ENCODE measurements around the gene FES.
"Not testable (repeated sequence)": the region's sequence is repeated elsewhere in the genome, so short reads cannot be mapped to it uniquely, and the experiment has no call there.

The FES gene

GRCh38 chr15:90914305-90915080, 30.2 kb downstream of the FES start:
- H3K36me3 ChIP-seq (ENCODE audit: insufficient read depth, low read length) = peaks cover 22% of the 10 kb centered on the region
- H3K27me3 ChIP-seq (ENCODE audit: insufficient read depth, low read length) = no peaks in the 10 kb centered on the region
- H3K4me1 ChIP-seq (ENCODE audit: insufficient read depth, low read length) = no peaks in the 10 kb centered on the region
- 94% methylated on average over 22 of the region's 22 CpGs for WGBS
- H3K27ac ChIP-seq (ENCODE audit: low read depth, low read length) = no peak overlapping the region
- no peak overlapping the region for H3K4me3 ChIP-seq (ENCODE audit: low read length)
- no peaks in the 10 kb centered on the region for H3K9me3 ChIP-seq (ENCODE audit: insufficient read depth, low read depth, low read length)
- no peak overlapping the region for H3K9ac ChIP-seq (ENCODE audit: low read depth, low read length)

DNA sequence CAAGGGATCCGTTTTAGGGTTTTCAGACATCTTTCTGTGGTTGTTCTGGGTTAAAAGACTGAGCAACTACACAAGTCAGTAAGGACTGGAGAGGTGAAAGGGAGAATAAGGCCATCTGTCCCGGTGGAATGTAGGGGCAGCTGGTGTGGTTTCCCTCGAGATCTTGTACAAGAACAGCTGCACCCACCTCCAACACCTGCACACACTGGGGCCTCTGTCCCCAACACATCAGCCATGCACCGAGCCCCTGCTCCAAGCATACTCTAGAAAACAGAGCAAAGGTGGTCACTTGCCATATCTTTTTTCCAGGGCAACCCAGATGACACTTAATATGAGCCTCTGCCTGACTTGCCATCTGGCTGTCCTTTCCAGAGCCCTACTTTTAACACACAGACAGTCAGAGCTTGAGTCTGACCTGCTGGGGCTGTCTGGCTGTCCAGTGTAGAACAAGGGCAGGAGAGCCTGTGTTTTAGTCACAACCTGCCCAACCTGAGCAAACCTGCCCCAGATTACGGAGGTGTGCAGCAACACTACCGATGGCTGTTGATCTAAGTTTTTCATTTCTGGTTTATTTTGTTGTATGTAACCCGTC, 31.0 kb downstream of the FES start:
- Histone ChIP-seq H3K9ac (ENCODE audit: low read depth, low read length) (no peak overlapping the region), H3K4me3 (ENCODE audit: low read length) (no peak overlapping the region), H3K27ac (ENCODE audit: low read depth, low read length) (no peak overlapping the region), H3K9me3 (ENCODE audit: insufficient read depth, low read depth, low read length) (no peaks in the 10 kb centered on the region), H3K27me3 (ENCODE audit: insufficient read depth, low read length) (no peaks in the 10 kb centered on the region), H3K4me1 (ENCODE audit: insufficient read depth, low read length) (no peaks in the 10 kb centered on the region), H3K36me3 (ENCODE audit: insufficient read depth, low read length) (peaks cover 26% of the 10 kb centered on the region)
- WGBS = 92% methylated on average over 7 of the region's 7 CpGs

GRCh38 chr15:90915808-90916440, 31.6 kb downstream of the FES start:
- WGBS = 80% methylated on average over 25 of the region's 25 CpGs
- Histone ChIP-seq H3K9ac (ENCODE audit: low read depth, low read length) (no peak overlapping the region), H3K4me3 (ENCODE audit: low read length) (no peak overlapping the region), H3K9me3 (ENCODE audit: insufficient read depth, low read depth, low read length) (no peaks in the 10 kb centered on the region), H3K27me3 (ENCODE audit: insufficient read depth, low read length) (no peaks in the 10 kb centered on the region), H3K27ac (ENCODE audit: low read depth, low read length) (no peak overlapping the region), H3K4me1 (ENCODE audit: insufficient read depth, low read length) (no peaks in the 10 kb centered on the region), H3K36me3 (ENCODE audit: insufficient read depth, low read length) (peaks cover 27% of the 10 kb centered on the region)

GRCh38 chr15:90916461-90916860, 32.2 kb downstream of the FES start:
- Histone ChIP-seq H3K9ac (ENCODE audit: low read depth, low read length) (no peak overlapping the region), H3K27ac (ENCODE audit: low read depth, low read length) (no peak overlapping the region), H3K27me3 (ENCODE audit: insufficient read depth, low read length) (no peaks in the 10 kb centered on the region), H3K4me3 (ENCODE audit: low read length) (no peak overlapping the region), H3K4me1 (ENCODE audit: insufficient read depth, low read length) (no peaks in the 10 kb centered on the region), H3K9me3 (ENCODE audit: insufficient read depth, low read depth, low read length) (no peaks in the 10 kb centered on the region), H3K36me3 (ENCODE audit: insufficient read depth, low read length) (peaks cover 28% of the 10 kb centered on the region)
- WGBS = 94% methylated on average over 11 of the region's 11 CpGs

- H3K27ac ChIP-seq (ENCODE audit: low read depth, low read length) = no peak overlapping the region
- no peaks in the 10 kb centered on the region for H3K9me3 ChIP-seq (ENCODE audit: insufficient read depth, low read depth, low read length)
- no peaks in the 10 kb centered on the region for H3K4me1 ChIP-seq (ENCODE audit: insufficient read depth, low read length)
- peaks cover 22% of the 10 kb centered on the region for H3K36me3 ChIP-seq (ENCODE audit: insufficient read depth, low read length)
- no peaks in the 10 kb centered on the region for H3K27me3 ChIP-seq (ENCODE audit: insufficient read depth, low read length)
- WGBS = 96% methylated on average over 12 of the region's 12 CpGs
- H3K9ac ChIP-seq (ENCODE audit: low read depth, low read length) = no peak overlapping the region
- H3K4me3 ChIP-seq (ENCODE audit: low read length) = no peak overlapping the region
Measured at GRCh38 chr15:90917569-90917968, 33.3 kb downstream of the FES start.

GRCh38 chr15:90918034-90918788, 33.9 kb downstream of the FES start:
- Histone ChIP-seq H3K4me1 (ENCODE audit: insufficient read depth, low read length) (peaks cover 2% of the 10 kb centered on the region; the same call in 1 of the 2 replicates), H3K27ac (ENCODE audit: low read depth, low read length) (no peak overlapping the region), H3K27me3 (ENCODE audit: insufficient read depth, low read length) (no peaks in the 10 kb centered on the region), H3K4me3 (ENCODE audit: low read length) (no peak overlapping the region), H3K36me3 (ENCODE audit: insufficient read depth, low read length) (peaks cover 17% of the 10 kb centered on the region; the same call in 1 of the 2 replicates), H3K9ac (ENCODE audit: low read depth, low read length) (no peak overlapping the region), H3K9me3 (ENCODE audit: insufficient read depth, low read depth, low read length) (no peaks in the 10 kb centered on the region)
- 95% methylated on average over 23 of the region's 23 CpGs for WGBS

- WGBS = 92% methylated on average over 6 of the region's 6 CpGs
- Histone ChIP-seq H3K27ac (ENCODE audit: low read depth, low read length) (no peak overlapping the region), H3K4me1 (ENCODE audit: insufficient read depth, low read length) (peaks cover 2% of the 10 kb centered on the region; the same call in 1 of the 2 replicates), H3K9me3 (ENCODE audit: insufficient read depth, low read depth, low read length) (no peaks in the 10 kb centered on the region), H3K9ac (ENCODE audit: low read depth, low read length) (no peak overlapping the region), H3K4me3 (ENCODE audit: low read length) (no peak overlapping the region), H3K27me3 (ENCODE audit: insufficient read depth, low read length) (no peaks in the 10 kb centered on the region), H3K36me3 (ENCODE audit: insufficient read depth, low read length) (peaks cover 16% of the 10 kb centered on the region; the same call in 1 of the 2 replicates)
Measured at GRCh38 chr15:90918835-90919234, 34.5 kb downstream of the FES start.

- 96% methylated on average over 4 of the region's 4 CpGs for WGBS
- Histone ChIP-seq H3K9ac (ENCODE audit: low read depth, low read length) (no peak overlapping the region), H3K4me3 (ENCODE audit: low read length) (no peak overlapping the region), H3K27ac (ENCODE audit: low read depth, low read length) (no peak overlapping the region), H3K36me3 (ENCODE audit: insufficient read depth, low read length) (peaks cover 16% of the 10 kb centered on the region; the same call in 1 of the 2 replicates), H3K9me3 (ENCODE audit: insufficient read depth, low read depth, low read length) (no peaks in the 10 kb centered on the region), H3K4me1 (ENCODE audit: insufficient read depth, low read length) (peaks cover 2% of the 10 kb centered on the region; the same call in 1 of the 2 replicates), H3K27me3 (ENCODE audit: insufficient read depth, low read length) (no peaks in the 10 kb centered on the region)
Measured at GRCh38 chr15:90921887-90922286, 37.6 kb downstream of the FES start.

DNA sequence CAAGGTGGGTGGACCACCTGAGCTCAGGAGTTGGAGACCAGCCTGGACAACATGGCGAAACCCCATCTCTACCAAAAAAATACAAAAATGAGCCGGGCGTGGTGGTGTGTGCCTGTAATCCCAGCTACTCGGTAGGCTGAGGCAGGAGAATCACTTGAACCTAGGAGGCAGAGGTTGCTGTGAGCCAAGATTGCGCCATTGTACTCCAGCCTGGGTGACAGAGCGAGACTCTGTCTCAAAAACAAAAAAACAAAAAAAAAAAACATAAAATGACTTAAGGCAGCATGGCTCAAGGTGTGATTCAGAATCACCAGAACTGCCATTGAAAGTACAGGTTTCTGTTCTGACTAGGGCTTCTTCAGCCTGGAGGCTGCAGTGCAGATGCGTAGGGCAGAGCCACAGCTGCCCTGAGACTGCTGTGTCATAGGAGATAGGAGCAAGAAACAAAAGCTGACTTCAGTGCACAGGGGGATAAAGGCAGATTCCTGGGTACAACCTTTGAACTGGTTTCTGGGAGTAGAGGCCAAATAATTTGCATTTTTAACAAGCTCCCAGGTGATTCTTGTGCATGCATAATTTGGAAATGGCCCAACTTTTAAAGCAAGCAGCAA, 38.5 kb downstream of the FES start:
- H3K9ac ChIP-seq (ENCODE audit: low read depth, low read length); H3K9me3 ChIP-seq (ENCODE audit: insufficient read depth, low read depth, low read length); H3K4me1 ChIP-seq (ENCODE audit: insufficient read depth, low read length); H3K27ac ChIP-seq (ENCODE audit: low read depth, low read length); H3K4me3 ChIP-seq (ENCODE audit: low read length); H3K27me3 ChIP-seq (ENCODE audit: insufficient read depth, low read length): not testable (repeated sequence)
- 92% methylated on average over 7 of the region's 7 CpGs for WGBS
- H3K36me3 ChIP-seq (ENCODE audit: insufficient read depth, low read length) = peaks cover 16% of the 10 kb centered on the region; the same call in 1 of the 2 replicates

- Histone ChIP-seq H3K4me1 (ENCODE audit: insufficient read depth, low read length) (peaks cover 2% of the 10 kb centered on the region; the same call in 1 of the 2 replicates), H3K9ac (ENCODE audit: low read depth, low read length) (no peak overlapping the region), H3K4me3 (ENCODE audit: low read length) (no peak overlapping the region), H3K27ac (ENCODE audit: low read depth, low read length) (no peak overlapping the region), H3K9me3 (ENCODE audit: insufficient read depth, low read depth, low read length) (no peaks in the 10 kb centered on the region), H3K27me3 (ENCODE audit: insufficient read depth, low read length) (no peaks in the 10 kb centered on the region), H3K36me3 (ENCODE audit: insufficient read depth, low read length) (peaks cover 13% of the 10 kb centered on the region; the same call in 1 of the 2 replicates)
- 89% methylated on average over 4 of the region's 5 CpGs for WGBS
Measured at GRCh38 chr15:90924375-90924774, 40.1 kb downstream of the FES start.

Measured in HUES64 (cell line).